OCI-LY7 (cell line): ENCODE results near the gene MEF2C.

ENCODE experiments used
- EZH2phosphoT487 ChIP-seq: fragments of 200-600 bp; sonication (generic); IDR thresholded peaks from 2 replicates; pipeline ENCODE4 v1.6.1; 2018; ENCODE audit warnings: low read depth, borderline replicate concordance, mild to moderate bottlenecking, mixed run types, antibody characterized with exemption, low read length, moderate library complexity, mixed read lengths
- TF ChIP-seq, protein P1 (sequence below): fragments of 200-600 bp; sonication (generic); conservative IDR thresholded peaks from 2 replicates; pipeline ENCODE4 v1.5.1; 2014; ENCODE audit warnings: mild to moderate bottlenecking, antibody characterized with exemption, low read length, moderate library complexity, mixed read lengths

- TF ChIP-seq, protein P1, sequence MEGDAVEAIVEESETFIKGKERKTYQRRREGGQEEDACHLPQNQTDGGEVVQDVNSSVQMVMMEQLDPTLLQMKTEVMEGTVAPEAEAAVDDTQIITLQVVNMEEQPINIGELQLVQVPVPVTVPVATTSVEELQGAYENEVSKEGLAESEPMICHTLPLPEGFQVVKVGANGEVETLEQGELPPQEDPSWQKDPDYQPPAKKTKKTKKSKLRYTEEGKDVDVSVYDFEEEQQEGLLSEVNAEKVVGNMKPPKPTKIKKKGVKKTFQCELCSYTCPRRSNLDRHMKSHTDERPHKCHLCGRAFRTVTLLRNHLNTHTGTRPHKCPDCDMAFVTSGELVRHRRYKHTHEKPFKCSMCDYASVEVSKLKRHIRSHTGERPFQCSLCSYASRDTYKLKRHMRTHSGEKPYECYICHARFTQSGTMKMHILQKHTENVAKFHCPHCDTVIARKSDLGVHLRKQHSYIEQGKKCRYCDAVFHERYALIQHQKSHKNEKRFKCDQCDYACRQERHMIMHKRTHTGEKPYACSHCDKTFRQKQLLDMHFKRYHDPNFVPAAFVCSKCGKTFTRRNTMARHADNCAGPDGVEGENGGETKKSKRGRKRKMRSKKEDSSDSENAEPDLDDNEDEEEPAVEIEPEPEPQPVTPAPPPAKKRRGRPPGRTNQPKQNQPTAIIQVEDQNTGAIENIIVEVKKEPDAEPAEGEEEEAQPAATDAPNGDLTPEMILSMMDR, result no peak
- no peak for TF ChIP-seq EZH2phosphoT487
Observed at GRCh38 chr5:88875341-88876234, 7.4 kb downstream of the MEF2C start.
